Measurements from ENCODE around the gene GPX6. TPM values are rescaled to one million over a fixed set of nuclear protein-coding genes. Genes with fewer than 3 reads are reported as not detected.
A peak's percentile ranks its signal among the peaks of the same experiment; 100 is the strongest.

GPX6 gene
- total and polyA plus RNA-seq, 2 of the 13 experiments (the other 11 are each of a cell fraction or from before 2014, with no cell fraction given) = not detected

GRCh38 chr6:28553986-28554881, 38.6 kb upstream of the GPX6 start (continued):
- TF ChIP-seq ZFP91 (CRISPR knock-in tag; IDR thresholded peaks at IDR 0.05; ENCODE audit: borderline replicate concordance) (0 out of 2 replicates have a peak, but pooled peaks have one; percentile 12), ZNF512B (CRISPR knock-in tag; IDR thresholded peaks at IDR 0.05; ENCODE audit: borderline replicate concordance) (0 out of 2 replicates have a peak, but pooled peaks have one; percentile 23), ZNF224 (CRISPR knock-in tag; IDR thresholded peaks at IDR 0.05) (0 out of 2 replicates have a peak, but pooled peaks have one; percentile 24), ZNF451 (CRISPR knock-in tag; IDR thresholded peaks at IDR 0.05) (0 out of 2 replicates have a peak, but pooled peaks have one; percentile 41), ZNF687 (CRISPR knock-in tag; IDR thresholded peaks at IDR 0.05) (peak; percentile 36), ZNF781 (CRISPR knock-in tag; IDR thresholded peaks at IDR 0.05; ENCODE audit: borderline replicate concordance, not compliant biosample characterization) (peak; percentile 21), SRF (IDR thresholded peaks at IDR 0.05; ENCODE audit: low read depth, low read length) (no peak), ZNF652 (CRISPR knock-in tag; IDR thresholded peaks at IDR 0.05; ENCODE audit: borderline replicate concordance, low read depth) (peak; percentile 29; the same call in 1 of the 2 replicates), ZNF574 (CRISPR knock-in tag; IDR thresholded peaks at IDR 0.05) (peak; percentile 59; the same call in 1 of the 2 replicates), SAP130 (CRISPR knock-in tag; IDR thresholded peaks at IDR 0.05; ENCODE audit: low read depth) (peak; percentile 48; the same call in 1 of the 2 replicates), FOXJ3 (CRISPR knock-in tag; IDR thresholded peaks at IDR 0.05; ENCODE audit: borderline replicate concordance) (peak; percentile 57; the same call in 1 of the 2 replicates), ZNF766 (CRISPR knock-in tag; IDR thresholded peaks at IDR 0.05; ENCODE audit: borderline replicate concordance) (0 out of 2 replicates have a peak, but pooled peaks have one; percentile 39), NCOR1 (IDR thresholded peaks at IDR 0.05; ENCODE audit: borderline replicate concordance, low read length) (0 out of 2 replicates have a peak, but pooled peaks have one; percentile 49), TEAD2 (CRISPR knock-in tag; IDR thresholded peaks at IDR 0.05) (no peak), POLR2AphosphoS5 (IDR thresholded peaks at IDR 0.05; ENCODE audit: low read depth, low read length) (no peak), ZNF7 (CRISPR knock-in tag; IDR thresholded peaks at IDR 0.05) (no peak)
